HG03025 (cell line): Measurements from ENCODE around the gene SKAP2.

ENCODE experiments used
- ATAC-seq: cut with Tn5 transposase; IDR thresholded peaks from one replicate; pipeline ENCODE4 v1.9.1; 2021; ENCODE audit warnings: mild to moderate bottlenecking, moderate library complexity; ENCODE audit not compliant: unreplicated experiment, low FRiP score

The SKAP2 gene

DNA sequence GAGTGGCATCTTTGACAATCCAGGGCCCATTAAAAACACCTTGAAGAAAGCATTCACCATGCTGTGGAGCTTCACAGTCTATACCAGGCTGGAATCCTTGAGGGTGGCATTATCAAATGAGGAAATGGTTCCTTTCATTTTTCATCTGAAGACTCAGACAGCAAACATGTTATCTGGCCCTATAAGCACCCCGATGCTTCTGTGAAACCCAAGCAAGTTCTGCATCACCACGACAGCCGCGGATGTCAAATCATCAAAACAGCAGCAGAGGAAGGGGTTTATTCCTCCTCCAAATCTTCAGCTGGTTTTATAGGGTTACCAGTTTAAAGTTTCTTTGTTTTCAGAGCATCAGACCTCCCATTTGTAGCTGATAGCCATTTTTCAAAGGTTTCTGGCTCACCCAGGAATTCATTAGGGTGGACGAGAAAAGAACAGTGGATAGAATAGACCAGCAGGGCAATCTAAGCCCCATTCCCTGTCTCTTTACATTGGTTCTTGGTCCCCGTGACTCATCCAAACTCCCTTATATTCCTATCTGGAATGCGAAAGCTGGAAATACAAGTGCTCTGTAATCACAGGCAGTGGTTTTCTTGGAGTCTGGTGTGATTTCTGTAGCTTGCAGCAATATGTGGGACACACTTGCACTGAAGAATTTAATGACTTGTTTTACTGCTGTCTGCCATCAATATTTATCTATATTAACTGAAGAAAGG, 217.9 kb downstream of the SKAP2 start:
- no peak for ATAC-seq

DNA sequence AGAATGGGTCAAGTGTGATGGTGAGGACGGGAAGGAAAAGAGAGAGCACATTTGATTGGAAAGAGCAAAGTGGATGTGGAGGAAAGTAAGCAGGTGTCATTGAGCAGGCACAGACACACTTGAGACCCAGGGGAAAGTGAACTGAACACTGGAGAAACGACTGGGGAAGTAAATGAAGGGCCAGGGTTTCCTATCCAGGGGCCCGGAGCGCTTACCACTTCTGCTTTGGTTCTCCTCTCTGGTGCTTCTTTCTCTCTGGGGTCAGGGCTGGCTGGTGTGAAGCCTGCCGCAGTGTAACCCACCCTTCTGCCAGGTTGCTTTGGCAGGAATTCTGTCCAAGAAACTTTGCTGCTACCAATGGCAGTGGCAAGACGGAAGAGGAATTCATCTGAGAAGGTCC, 219.3 kb downstream of the SKAP2 start:
- no peak for ATAC-seq

DNA sequence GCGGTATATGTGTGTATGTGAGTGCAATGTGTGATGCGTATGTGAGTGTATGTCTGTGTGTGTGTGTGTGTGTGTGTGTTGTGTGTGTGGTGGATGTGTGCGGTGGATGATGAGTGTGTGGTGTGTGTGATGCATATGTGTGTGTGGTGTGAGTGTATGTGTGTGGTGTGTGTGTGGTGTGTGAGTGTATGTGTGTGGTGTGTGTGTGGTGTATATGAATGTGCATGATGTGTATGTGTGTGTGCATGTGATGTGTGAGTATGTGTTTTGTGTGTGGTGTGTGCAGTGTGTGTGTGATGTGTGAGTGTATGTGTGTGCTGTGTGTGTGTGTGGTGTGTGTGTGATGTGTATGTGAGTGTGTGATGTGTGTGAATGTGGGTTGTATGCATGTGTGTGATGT, 222.0 kb downstream of the SKAP2 start:
- no peak for ATAC-seq

DNA sequence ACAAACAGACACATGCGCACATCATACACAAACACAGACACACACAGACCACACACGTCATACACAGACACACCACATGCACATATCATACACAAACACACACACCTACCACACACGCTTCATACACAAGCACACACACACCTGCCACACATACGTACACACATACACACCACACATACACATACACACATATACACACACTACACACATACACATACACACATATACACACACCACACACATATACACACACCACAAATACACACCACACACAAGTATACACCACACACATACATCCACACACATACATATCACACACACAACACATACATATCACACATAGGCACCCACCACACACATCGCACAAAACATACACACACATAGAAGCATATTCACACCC, 224.7 kb downstream of the SKAP2 start:
- no peak for ATAC-seq

DNA sequence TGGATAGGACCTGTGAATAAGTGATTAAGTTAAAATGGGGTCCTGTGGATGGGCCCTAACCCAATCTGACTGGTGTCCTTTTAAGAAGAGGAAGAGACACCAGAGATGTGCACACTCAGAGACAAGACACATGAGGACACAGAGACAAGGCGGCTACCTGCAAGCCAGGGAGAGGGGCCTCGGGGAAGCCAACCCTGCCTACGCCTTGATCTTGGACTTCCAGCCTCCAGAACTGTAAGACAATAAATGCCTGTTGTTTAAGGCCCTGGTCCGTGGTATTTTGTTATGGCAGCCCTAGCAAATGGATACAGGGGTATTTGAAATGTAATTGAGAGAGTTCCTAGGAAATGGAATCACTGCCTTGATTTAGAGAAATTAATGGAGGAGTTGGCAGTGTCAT, 225.3 kb downstream of the SKAP2 start:
- ATAC-seq, result no peak

DNA sequence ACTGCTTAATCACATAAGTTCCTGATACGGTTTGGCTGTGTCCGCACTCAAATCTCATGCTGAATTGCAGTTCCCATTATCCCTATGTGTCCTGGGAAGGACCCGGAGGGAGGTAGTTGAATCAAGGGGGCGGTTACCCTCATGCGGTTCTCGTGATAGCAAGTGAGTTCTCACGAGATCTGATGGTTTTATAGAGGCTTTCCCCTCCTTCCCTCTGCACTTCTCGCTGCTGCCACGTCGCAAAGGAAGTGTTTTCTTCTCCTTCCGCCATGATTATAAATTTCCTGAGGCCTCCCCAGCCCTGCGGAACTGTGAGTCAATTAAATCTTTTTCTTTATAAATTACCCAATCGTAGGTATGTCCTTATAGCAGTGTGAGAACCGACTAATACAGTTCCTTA, 226.2 kb downstream of the SKAP2 start:
- ATAC-seq, result no peak

DNA sequence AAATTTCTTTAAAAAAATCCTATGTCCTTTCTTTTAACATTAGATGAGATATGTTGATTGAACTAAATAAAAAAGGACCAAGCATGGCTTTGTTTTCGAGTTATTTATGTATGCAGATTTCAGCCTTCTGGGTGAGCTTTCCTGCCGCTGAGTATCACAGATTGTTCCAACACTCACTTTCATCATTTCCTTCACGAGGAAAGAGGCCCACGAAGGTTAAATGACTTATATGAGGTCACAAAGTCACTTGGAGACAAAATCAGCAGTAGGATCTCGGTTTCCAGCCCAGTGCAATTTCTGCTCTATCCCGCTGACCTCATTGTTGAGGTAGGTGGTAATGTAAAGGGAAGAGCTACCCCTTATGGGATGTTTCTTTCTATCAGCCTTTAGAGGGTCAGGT, 226.8 kb downstream of the SKAP2 start:
- no peak for ATAC-seq

DNA sequence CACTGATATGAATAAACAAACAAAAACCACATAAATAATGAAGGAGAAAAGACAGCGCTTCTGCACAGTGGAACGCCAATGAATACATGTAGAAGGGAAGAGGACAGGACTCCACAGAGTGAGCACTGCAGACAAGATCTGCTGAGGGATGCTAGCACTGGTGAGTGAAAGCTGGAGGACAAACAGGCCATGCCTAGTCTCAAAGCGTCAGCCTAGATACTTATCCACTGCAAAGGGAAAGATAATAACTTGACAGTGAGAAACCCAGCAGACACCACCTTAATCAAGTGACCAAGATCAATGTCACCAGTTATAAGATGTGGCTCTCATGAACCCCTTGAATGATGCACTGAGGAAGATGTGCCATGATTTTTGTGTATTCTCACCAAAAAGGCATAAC, 227.6 kb downstream of the SKAP2 start:
- ATAC-seq, result no peak

DNA sequence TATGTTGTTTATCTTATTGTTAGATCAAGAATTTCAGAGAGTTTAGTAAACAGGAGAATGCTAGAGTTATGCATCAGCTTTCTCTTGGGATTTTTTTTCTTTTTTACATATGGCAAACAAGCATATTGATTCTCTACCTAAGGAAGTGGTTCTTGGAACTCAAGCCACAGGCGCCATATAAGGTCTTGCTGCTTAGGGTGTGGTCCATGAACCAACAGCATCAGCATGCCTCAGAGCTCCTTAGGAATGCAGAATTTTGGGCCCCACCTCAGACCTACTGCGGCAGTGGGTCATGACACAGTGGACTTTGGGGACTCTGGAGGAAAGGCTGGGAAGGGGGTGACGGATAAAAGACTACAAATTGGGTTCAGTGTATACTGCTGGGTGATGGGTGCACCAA, 230.8 kb downstream of the SKAP2 start:
- ATAC-seq, result no peak

DNA sequence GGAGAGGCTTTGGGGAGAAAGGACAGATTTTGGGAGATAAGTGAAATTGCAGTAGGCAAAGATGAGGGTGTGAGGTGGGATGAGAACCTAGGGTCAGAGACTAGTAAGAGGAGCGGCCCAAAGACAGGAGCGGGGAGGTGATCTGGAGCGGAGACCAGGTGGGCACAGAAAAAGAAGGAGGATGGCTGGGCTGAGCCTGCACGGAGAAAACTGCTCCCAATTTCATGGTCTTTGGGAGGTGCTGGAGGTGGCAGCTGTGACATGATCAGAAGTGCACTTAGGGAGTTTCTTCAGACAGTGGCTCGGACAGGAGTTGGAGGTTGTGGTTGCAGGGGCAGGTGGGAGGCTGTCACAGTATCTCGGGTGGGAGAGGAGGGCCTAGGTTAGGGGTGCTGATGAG, 232.8 kb downstream of the SKAP2 start:
- ATAC-seq, result no peak

DNA sequence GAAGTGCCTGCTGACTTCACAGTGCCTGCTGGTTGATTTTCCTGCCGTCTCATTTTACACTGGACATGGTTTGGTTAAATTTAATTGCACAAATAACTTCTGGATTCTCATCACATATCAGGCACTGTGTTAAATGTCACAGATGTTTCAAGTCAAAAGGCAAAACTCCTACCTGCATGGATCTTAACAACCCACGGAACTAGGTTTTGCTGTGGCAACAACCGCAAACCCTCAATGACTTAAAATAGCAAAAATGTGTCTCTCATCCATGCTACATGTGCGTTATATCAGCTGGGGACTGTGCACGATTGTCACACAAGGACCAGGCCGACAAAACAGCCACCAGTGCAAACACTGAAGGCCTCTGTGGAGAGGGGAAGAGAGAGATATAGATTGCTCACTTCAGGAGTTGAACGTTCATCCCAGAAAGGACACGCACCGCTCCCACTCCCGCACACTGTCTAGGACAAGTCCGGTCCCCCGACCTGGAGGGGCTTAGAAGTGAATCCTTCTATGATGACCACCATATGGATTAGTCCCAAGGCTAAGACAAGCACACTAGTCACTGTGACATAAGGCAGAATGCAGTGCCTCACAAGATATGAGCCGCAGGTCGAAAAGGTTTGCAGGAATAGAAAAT, 233.3 kb downstream of the SKAP2 start:
- no peak for ATAC-seq

DNA sequence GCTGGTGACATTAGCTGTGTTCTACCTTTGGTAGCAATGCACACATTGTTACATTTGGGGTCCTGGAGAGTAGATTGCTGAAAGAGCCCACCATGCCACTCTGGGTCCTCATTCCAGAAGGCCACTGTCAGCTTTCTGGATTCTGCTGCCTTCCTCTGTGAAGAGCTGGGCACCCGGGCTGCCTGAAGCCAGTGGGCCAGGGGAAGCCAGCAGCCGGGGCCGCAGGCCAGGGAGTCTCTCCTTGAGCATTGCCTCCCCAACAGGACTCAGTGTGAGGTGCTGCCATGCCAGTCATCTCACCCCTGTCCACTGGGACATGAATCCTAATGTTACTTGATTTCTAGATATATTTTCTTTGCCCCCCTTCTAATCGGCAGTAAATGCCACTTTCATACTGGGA, 234.0 kb downstream of the SKAP2 start:
- no peak for ATAC-seq

DNA sequence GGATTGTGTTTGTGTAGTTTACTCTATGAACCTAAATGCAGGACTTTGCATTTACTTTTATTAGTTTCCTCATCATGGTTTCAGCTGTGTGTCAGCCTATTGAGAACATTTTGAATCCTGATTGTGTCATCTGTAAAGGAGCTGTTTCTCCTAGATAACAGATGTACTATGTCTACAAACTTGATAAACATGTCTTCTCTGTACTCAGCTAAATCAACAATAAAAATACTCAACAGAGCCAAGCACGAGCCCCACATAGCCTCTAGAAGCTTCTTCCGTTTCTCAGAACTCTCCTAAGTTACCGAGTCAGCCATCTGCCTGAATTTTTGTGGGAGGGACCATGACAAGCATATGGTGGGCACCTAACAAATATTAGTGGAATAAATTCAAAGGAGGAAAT, 234.7 kb downstream of the SKAP2 start:
- no peak for ATAC-seq

DNA sequence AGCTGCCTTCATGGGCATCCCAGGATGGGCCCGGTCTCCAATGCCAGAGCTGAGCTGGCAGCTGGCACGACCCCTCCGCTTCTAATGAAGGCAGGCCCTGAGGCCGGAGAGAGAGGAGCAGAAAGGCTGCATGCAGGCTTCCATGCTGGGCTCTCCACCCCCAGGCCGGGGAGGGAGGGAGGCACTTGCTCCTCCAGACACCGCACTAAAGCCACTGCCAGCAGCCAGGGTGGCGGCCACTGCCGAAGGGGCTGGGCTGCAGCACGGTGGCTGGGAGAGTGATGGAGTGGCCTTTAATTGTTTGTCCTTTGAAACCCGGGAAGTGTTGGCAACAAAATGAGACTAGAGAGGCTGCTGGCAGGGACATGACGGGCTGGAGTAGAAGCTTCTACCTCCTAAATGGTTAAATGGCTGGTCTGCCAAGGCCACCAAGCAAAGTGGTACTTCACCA, 236.5 kb downstream of the SKAP2 start:
- no peak for ATAC-seq

DNA sequence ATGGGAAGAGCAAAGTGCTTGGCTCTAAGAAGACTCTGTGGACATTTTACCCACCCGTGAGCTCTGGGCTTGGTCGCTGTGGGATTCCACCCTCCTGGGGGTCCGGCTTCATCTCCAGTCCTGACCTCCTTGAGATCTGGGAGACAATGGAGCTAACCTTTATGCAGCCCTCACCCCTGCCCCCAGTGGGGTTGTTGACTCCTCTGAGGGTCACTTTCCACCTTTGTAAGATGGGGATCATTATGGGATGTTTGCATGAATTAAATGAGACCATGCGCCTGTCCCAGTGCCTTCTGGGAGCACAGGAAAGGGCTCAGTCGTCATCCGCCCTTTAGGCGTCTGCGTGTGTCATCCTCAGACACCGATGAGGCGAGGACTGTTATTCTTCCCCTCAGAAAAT, 237.2 kb downstream of the SKAP2 start:
- no peak for ATAC-seq

DNA sequence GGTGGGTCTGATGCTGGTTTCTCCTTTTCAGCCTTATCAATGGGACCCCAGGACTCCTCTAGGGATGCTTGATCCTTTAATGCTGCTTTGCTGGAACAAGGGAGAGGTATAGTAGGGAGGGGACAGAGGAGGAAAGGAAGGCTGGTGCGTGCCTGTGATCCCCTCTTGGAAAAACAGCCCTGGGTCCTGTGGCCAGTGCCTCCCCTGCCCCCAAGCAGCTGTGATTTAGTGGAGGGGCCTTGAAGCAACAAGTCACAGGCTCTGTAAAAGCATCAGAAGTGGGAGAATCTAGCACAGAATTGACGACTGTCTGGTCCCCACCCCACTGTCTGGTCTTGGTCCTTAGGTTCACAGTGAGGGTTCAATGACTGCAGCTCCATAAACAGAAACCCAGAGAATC, 237.7 kb downstream of the SKAP2 start:
- no peak for ATAC-seq

DNA sequence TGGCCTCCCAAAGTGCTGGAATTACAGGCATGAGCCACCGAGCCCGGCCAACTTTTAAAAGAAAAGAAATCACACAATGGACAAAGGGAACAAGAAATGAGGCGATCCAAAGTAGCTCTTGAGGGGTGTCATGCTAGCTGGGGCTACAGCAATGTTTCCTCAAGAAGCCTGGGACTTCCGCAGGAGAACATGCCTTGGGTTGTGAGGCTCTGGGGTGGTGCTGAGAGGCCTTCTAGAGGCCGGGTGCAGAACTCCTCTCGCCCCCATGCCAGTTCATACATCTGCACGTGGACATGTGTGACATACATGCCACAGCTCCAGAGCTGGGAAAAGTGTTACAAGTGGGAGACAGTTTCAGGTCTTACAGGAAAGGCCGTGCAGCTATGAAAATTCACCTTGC, 238.2 kb downstream of the SKAP2 start:
- ATAC-seq, result no peak

DNA sequence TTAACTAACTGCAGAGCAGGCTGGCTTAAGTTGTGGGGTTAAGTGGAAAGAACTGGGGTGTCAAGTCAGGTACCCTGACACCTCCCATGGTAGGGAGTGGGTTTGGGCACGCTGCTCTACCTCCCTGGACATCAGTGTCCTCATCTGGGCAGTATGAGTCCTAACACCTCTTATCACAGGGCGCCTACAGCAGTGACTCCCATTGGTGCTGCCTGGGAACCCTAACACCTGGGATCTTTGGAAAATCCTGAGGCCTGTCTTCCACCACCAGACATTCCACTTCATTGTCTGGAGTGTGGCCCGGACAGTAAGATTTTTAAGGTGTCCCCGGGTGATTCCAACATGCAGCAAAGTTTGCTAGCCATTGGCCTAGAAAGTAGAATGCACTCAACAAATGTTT, 239.1 kb downstream of the SKAP2 start:
- no peak for ATAC-seq

DNA sequence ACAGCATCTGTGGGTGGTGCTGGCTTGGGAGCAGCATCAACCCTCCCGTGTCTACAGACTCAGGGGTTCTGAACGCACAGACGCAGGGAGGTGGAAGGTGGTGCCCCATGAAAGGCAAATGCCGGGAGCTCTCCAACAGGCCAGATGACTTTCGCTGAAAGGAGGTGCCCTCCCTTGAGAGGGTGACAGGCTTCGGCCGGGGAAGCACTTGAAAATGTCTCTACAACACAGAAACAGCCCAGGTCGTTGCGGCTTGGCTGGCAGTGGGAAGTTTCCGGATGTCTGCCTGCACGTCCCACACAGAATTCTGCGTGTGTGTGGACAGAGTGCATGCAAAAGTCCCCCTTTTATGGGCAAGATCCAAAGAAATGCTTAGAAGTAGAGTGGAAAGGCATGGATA, 239.6 kb downstream of the SKAP2 start:
- no peak for ATAC-seq

DNA sequence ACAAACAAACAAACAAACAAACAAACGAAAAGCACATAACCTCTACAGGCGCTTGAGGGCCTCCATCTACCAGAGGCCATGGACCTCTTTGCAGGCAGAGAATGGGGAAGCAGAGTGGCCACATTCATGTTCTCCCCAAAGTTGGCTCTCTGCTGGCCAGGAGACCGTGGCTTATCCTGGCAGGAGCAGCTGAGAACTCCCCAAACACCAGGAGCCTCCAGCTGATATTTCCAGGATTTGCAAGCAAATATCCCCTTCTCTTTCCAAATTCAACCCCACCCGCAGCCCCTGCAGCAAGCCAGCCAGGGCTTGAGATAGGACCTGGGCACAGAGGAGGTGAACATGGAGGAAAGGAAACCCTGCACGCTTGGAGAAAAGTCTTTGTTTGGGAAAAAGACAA, 240.0 kb downstream of the SKAP2 start:
- ATAC-seq, result no peak

DNA sequence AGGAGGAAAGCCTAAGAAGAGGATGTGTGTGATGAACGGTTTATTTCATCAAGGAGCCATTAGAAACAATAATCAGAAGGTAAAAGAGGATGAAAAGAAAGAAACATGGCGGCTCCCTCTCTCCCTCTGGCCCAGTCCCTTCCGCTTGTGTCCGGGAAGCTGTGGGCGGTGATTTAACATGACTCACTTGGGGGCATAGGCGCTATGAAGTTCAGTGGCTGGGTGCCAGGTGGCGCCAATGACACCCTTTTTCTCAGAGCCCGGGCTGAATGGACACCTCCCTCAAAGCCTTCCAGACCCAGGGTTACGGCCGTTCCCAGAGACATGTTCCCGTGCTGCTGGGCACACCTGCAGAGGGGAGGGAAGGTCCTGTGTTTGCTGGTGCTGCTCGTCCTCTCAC, 244.0 kb downstream of the SKAP2 start:
- ATAC-seq, result no peak

DNA sequence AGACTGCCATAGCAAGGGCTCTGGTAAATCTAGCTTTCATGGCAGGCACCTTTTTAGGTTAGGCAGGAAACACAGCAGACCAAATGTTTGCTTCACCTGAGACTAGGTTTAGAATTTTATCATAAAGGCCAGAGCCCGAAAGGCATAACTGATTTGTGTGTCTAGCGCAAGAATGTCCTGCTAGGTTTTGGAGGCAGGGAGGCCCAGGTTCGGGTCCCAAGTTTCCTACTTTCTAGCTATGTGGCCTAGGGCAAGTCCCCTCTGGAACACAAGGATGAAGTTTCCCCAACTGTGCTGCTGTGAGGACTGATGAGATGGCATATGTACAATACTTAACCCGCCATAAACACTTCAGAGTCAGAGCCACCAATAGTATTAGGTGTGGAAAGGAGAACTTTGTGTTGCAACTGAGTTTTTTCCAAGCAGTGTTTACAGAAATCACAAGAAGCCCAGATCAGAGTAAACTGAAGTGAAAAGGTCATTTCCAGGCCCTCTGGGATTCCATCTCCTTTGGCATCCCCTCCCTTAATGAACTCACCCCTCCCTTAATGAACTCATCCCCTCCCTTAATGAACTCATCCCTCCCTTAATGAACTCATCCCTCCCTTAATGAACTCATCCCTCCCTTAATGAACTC, 244.9 kb downstream of the SKAP2 start:
- ATAC-seq, result no peak
